ENCODE measurements around the gene ETFBKMT. TPM values are rescaled to one million over a fixed set of nuclear protein-coding genes. Genes with fewer than 3 reads are reported as not detected.
A peak's percentile ranks its signal among the peaks of the same experiment; 100 is the strongest.

Gene ETFBKMT
- polyA plus RNA-seq, 1 donor (not counting 4 experiments of a cell fraction or from before 2014, with no cell fraction given): 1.4 TPM

GRCh38 chr12:31655208-31655607 lies 4.3 kb upstream of the ETFBKMT start:
- H4K20me1 ChIP-seq (ENCODE audit: control insufficient read depth, extremely low read depth, insufficient read depth, low read length): no peaks in the 10 kb centered on the region
- no peaks in the 10 kb centered on the region for H3K27me3 ChIP-seq (ENCODE audit: control insufficient read depth, extremely low read depth, insufficient read depth, low read length)
- no peaks in the 10 kb centered on the region for H3K36me3 ChIP-seq (ENCODE audit: control insufficient read depth in 2 of 2, extremely low read depth in 1 of 2, insufficient read depth in 2 of 2, low read length in 2 of 2)
- H3K4me3 ChIP-seq (ENCODE audit: control insufficient read depth in 2 of 3, extremely low read depth in 1 of 3, insufficient read depth in 2 of 3, low read depth in 1 of 3, low read length in 3 of 3): no peak overlapping the region
- H3K79me2 ChIP-seq (ENCODE audit: control insufficient read depth, insufficient read depth, low read length): no peaks in the 10 kb centered on the region
- no peak overlapping the region for H3K9ac ChIP-seq (ENCODE audit: control insufficient read depth, extremely low read depth, insufficient read depth, low read length)
- FAIRE-seq (no peak), DNase-seq (ENCODE audit: low read depth, low spot score) (no peak)
- no peak for TF ChIP-seq CTCF (optimal IDR thresholded peaks at IDR 0.05 in 1 of 3, IDR thresholded peaks at IDR 0.05 in 1 of 3, conservative IDR thresholded peaks at IDR 0.05 in 1 of 3; ENCODE audit: extremely low read depth in 1 of 3, insufficient read depth in 2 of 3, low read length in 3 of 3)
- no peak for TF ChIP-seq EZH2 (IDR thresholded peaks at IDR 0.05; ENCODE audit: low read length)
- no peaks in the 10 kb centered on the region for H3K9me3 ChIP-seq (ENCODE audit: control insufficient read depth, low read depth, low read length)
- no peaks in the 10 kb centered on the region for H3K9me1 ChIP-seq (ENCODE audit: control insufficient read depth, extremely low read depth, insufficient read depth, low read length)
- H3K4me2 ChIP-seq (ENCODE audit: control insufficient read depth, extremely low read depth, insufficient read depth, low read depth, low read length): no peak overlapping the region
- dilution Hi-C loops (cut with MboI; ENCODE audit: extremely low pct_ligation_motif_present, low sequenced_read_pairs): no loop called here
- no peak overlapping the region for H3K27ac ChIP-seq (ENCODE audit: control insufficient read depth, insufficient read depth, low read length)
- H2AFZ ChIP-seq (ENCODE audit: control insufficient read depth, low read length): no peak overlapping the region
- H3K4me1 ChIP-seq (ENCODE audit: control insufficient read depth, extremely low read depth, insufficient read depth, low read length): peaks cover 11% of the 10 kb centered on the region

- dilution Hi-C loops (cut with MboI; ENCODE audit: extremely low pct_ligation_motif_present, low sequenced_read_pairs): no loop called here
- peak overlapping the region; percentile 51 for H2AFZ ChIP-seq (ENCODE audit: control insufficient read depth, low read length)
- no peaks in the 10 kb centered on the region for H3K27me3 ChIP-seq (ENCODE audit: control insufficient read depth, extremely low read depth, insufficient read depth, low read length)
- no peak overlapping the region for H3K27ac ChIP-seq (ENCODE audit: control insufficient read depth, insufficient read depth, low read length)
- TF ChIP-seq CTCF (optimal IDR thresholded peaks at IDR 0.05 in 1 of 3, IDR thresholded peaks at IDR 0.05 in 1 of 3, conservative IDR thresholded peaks at IDR 0.05 in 1 of 3; ENCODE audit: extremely low read depth in 1 of 3, insufficient read depth in 2 of 3, low read length in 3 of 3) (no peak), EZH2 (IDR thresholded peaks at IDR 0.05; ENCODE audit: low read length) (no peak)
- H3K36me3 ChIP-seq (ENCODE audit: control insufficient read depth in 2 of 2, extremely low read depth in 1 of 2, insufficient read depth in 2 of 2, low read length in 2 of 2): no peaks in the 10 kb centered on the region
- H3K4me2 ChIP-seq (ENCODE audit: control insufficient read depth, extremely low read depth, insufficient read depth, low read depth, low read length): no peak overlapping the region
- no peak for FAIRE-seq
- H4K20me1 ChIP-seq (ENCODE audit: control insufficient read depth, extremely low read depth, insufficient read depth, low read length): no peaks in the 10 kb centered on the region
- H3K4me1 ChIP-seq (ENCODE audit: control insufficient read depth, extremely low read depth, insufficient read depth, low read length): peaks cover 15% of the 10 kb centered on the region
- no peak overlapping the region for H3K4me3 ChIP-seq (ENCODE audit: control insufficient read depth in 2 of 3, extremely low read depth in 1 of 3, insufficient read depth in 2 of 3, low read depth in 1 of 3, low read length in 3 of 3)
- no peaks in the 10 kb centered on the region for H3K9me3 ChIP-seq (ENCODE audit: control insufficient read depth, low read depth, low read length)
- H3K9me1 ChIP-seq (ENCODE audit: control insufficient read depth, extremely low read depth, insufficient read depth, low read length): no peaks in the 10 kb centered on the region
- no peak for DNase-seq (ENCODE audit: low read depth, low spot score)
- H3K79me2 ChIP-seq (ENCODE audit: control insufficient read depth, insufficient read depth, low read length): no peaks in the 10 kb centered on the region
- H3K9ac ChIP-seq (ENCODE audit: control insufficient read depth, extremely low read depth, insufficient read depth, low read length): no peak overlapping the region
Observed at GRCh38 chr12:31655792-31656191, 3.7 kb upstream of the ETFBKMT start.

Data from keratinocyte (primary cell).